ENCODE results near the gene WDR41. TPM values are rescaled to one million over a fixed set of nuclear protein-coding genes. Genes with fewer than 3 reads are reported as not detected.

The WDR41 gene, protein sequence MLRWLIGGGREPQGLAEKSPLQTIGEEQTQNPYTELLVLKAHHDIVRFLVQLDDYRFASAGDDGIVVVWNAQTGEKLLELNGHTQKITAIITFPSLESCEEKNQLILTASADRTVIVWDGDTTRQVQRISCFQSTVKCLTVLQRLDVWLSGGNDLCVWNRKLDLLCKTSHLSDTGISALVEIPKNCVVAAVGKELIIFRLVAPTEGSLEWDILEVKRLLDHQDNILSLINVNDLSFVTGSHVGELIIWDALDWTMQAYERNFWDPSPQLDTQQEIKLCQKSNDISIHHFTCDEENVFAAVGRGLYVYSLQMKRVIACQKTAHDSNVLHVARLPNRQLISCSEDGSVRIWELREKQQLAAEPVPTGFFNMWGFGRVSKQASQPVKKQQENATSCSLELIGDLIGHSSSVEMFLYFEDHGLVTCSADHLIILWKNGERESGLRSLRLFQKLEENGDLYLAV
- total RNA-seq: 56.0 and 80.3 TPM in 2 replicates

DNA sequence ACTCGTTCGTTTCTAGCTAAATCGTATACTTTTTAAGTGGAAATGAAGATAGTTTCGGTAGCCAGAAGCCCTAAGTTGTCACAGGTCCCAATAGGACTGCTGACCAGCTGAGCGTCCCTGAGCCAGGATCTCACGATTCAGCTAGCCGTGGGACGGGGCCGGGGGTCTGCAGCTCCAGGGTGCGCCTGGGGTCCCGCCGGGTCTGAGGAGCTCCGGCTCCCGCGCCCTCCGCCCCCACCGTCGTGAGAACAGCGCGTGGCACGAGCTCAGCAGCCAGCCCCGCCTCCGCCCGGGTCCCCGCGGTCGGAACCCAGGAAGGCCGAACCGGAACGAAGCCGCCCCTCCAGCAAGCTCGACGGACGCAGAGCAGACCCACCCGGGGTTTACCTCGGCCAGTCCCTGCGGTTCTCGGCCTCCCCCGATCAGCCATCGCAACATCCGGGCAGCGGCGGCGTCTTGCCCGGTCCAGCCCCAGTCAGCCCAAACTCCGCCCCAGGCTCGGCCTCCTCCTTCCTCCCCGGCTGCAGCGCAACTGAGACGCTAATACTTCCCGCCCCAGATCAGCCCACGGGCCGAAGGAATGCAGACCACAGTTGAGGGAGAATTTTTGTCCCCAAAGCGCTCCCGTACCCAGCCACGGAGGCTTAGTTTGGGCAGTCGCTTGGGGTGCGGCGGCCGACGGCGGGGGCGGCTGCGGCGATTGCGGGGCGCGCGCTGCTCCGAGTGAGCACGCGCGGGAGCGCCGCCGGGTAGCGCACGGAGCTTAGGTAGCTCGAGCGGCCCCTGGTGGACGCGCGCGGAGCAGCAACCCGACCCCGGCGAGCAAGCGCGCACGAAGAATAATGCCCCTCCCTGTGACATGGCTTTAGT is at the start of gene WDR41:
TSS of gene WDR41 (minus strand) at position 534 of the 870 bp plus-strand sequence. CDS start at position 438, 96 bp downstream.

Other genes with a start within 250 kb of the WDR41 start
- not detected in 2 replicates for gene OTP, start 146.4 kb upstream of the WDR41 start, total RNA-seq